GM12801 (cell line): ENCODE data around the gene TRABD2A.

Source experiments
- CTCF ChIP-seq: IDR thresholded peaks from one replicate; pipeline ENCODE4 v1.5.1; 2011; ENCODE audit warnings: control low read depth; ENCODE audit not compliant: insufficient read length; ENCODE audit errors: extremely low read depth

TRABD2A gene

GRCh38 chr2:84786601-84787000 lies 94.3 kb downstream of the TRABD2A start:
- TF ChIP-seq CTCF, result no peak

GRCh38 chr2:84785950-84786349 lies 94.9 kb downstream of the TRABD2A start:
- no peak for TF ChIP-seq CTCF

- no peak for TF ChIP-seq CTCF
These were observed 98.0 kb downstream of the TRABD2A start for GRCh38 chr2:84782717-84783442.

- TF ChIP-seq CTCF, result no peak
These were observed 98.8 kb downstream of the TRABD2A start for GRCh38 chr2:84781942-84782716.

- TF ChIP-seq CTCF, result no peak
These were observed 101.1 kb downstream of the TRABD2A start for GRCh38 chr2:84779781-84780180.

- no peak for TF ChIP-seq CTCF
These were observed 101.8 kb downstream of the TRABD2A start for GRCh38 chr2:84778911-84779690.

GRCh38 chr2:84776011-84776410 lies 104.9 kb downstream of the TRABD2A start:
- no peak for TF ChIP-seq CTCF
